Glomerular endothelial cell (primary cell): ENCODE data around the gene CEP192. TPM values are rescaled to one million over a fixed set of nuclear protein-coding genes. Genes with fewer than 3 reads are reported as not detected.
"Not testable (repeated sequence)": the region's sequence is repeated elsewhere in the genome, so short reads cannot be mapped to it uniquely, and the experiment has no call there.

Experiments used
- DNase-seq: peaks from one replicate; pipeline ENCODE4 v3.0.0-alpha.2; 2011; ENCODE audit warnings: low read depth, low spot score; ENCODE audit errors: extremely low read depth
- total RNA-seq: library from RNA; depleted of rRNA; stranded (reverse); fragments of >200 nt; gene quantifications from 2 replicates; pipeline ENCODE4 v1.2.3, GENCODE V29; 2015

CEP192 gene
- total RNA-seq, 1 donor from 2014 or later, result 16.0 TPM

DNA sequence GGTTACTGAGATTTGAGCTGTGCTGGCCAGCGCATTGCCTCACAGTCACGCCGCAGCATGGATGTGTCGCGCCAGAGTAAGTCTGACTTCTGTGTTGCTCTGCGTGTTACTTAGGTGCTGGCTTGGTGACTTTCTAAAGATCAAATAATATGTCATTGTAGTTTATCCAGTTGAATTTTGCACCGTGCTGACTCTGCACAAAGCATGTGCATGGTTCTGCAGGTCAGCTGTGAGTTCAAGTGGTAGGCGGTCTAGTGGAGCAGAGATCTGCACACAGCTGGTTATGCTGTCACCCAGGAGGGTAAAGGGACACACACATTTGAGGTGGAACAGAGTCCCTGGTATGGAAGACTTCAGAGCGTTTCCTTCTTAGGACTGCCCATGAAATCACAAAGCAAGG lies 105.1 kb downstream of the CEP192 start:
- DNase-seq, result no peak

- DNase-seq, result no peak
These were observed 105.6 kb downstream of the CEP192 start for GRCh38 chr18:13096719-13097118.

DNA sequence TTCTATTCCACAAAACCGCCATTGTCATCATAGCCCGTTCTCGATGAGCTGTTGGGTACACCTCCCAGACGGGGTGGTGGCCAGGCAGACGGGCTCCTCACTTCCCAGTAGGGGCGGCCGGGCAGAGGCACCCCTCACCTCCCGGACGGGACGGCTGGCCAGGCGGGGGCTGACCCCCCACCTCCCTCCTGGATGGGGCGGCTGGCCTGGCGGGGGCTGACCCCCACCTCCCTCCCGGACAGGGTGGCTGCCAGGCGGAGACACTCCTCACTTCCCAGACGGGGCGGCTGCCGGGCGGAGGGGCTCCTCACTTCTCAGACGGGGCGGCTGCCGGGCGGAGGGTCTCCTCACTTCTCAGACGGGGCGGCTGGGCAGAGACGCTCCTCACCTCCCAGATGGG lies 106.9 kb downstream of the CEP192 start:
- not testable (repeated sequence) for DNase-seq

- DNase-seq, result no peak
These were observed 108.0 kb downstream of the CEP192 start for GRCh38 chr18:13099113-13099512.

- DNase-seq, result no peak
These were observed 109.9 kb downstream of the CEP192 start for GRCh38 chr18:13100942-13101658.

GRCh38 chr18:13101659-13102197 lies 110.6 kb downstream of the CEP192 start:
- DNase-seq, result no peak

GRCh38 chr18:13103366-13103765 lies 112.2 kb downstream of the CEP192 start:
- no peak for DNase-seq

GRCh38 chr18:13105059-13105458 lies 113.9 kb downstream of the CEP192 start:
- no peak for DNase-seq

DNA sequence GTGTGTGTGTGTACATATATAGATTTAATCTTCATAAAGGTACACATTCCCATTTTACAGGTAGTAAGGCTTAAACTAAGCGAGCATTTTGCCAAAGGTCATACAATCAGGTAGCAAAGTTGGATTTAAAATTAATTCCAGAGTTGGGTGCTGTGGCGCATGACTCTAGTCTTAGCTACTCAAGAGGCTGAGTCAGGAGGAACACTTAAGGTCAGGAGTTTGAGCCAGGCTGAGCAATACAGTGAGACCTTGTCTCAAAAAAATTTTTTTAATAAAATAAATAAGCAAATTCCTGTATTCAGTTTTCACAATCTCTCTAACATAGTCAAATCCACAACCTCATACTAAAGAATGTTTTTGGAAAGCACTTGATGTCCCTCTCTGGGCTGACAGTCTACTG lies 115.9 kb downstream of the CEP192 start:
- DNase-seq, result no peak

DNA sequence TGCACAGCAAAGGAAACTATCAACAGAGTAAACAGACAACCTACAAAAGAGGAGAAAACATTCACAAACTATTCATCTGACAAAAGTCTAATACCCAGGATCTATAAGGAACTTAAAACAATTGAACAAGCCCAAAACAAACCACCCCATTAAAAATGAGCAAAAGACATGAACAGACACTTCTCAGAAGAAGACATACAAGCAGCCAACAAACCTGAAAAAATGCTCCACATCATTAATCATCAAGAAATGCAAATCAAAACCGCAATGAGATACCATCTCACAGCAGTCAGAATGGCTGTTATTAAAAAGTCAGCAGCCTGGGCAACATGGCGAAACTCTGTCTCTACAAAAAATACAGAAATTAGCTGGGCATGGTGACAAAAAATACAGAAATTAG lies 117.2 kb downstream of the CEP192 start:
- DNase-seq, result no peak

GRCh38 chr18:13110559-13110958 lies 119.4 kb downstream of the CEP192 start:
- DNase-seq, result no peak

GRCh38 chr18:13112982-13113381 lies 121.8 kb downstream of the CEP192 start:
- DNase-seq, result no peak

GRCh38 chr18:13120255-13120654 lies 129.1 kb downstream of the CEP192 start:
- no peak for DNase-seq

- no peak for DNase-seq
These were observed 129.8 kb downstream of the CEP192 start for GRCh38 chr18:13120983-13121441.

GRCh38 chr18:13124411-13124810 lies 133.2 kb downstream of the CEP192 start:
- no peak for DNase-seq

GRCh38 chr18:13125191-13125590 lies 134.0 kb downstream of the CEP192 start:
- DNase-seq, result no peak

- no peak for DNase-seq
These were observed 135.9 kb downstream of the CEP192 start for GRCh38 chr18:13126966-13127598.

DNA sequence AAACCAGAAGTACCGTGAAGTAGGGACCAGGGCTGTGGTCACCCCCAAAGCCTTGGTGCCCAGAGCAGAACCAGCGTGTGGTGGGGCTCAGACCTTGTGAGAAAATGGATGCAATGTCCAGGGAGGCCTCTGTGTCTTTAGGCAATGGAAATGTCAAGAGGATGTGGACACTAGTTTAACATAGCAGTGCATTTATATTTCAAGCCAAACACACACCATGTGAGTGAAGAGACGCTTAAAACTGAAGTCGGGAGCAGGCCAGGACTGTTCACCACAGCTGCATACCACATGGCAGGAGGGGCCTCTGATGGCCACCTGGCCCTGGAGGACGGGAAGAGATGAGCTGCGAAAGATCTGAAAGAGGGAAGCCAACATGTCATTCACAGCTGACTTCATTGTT lies 140.1 kb downstream of the CEP192 start:
- DNase-seq, result no peak

DNA sequence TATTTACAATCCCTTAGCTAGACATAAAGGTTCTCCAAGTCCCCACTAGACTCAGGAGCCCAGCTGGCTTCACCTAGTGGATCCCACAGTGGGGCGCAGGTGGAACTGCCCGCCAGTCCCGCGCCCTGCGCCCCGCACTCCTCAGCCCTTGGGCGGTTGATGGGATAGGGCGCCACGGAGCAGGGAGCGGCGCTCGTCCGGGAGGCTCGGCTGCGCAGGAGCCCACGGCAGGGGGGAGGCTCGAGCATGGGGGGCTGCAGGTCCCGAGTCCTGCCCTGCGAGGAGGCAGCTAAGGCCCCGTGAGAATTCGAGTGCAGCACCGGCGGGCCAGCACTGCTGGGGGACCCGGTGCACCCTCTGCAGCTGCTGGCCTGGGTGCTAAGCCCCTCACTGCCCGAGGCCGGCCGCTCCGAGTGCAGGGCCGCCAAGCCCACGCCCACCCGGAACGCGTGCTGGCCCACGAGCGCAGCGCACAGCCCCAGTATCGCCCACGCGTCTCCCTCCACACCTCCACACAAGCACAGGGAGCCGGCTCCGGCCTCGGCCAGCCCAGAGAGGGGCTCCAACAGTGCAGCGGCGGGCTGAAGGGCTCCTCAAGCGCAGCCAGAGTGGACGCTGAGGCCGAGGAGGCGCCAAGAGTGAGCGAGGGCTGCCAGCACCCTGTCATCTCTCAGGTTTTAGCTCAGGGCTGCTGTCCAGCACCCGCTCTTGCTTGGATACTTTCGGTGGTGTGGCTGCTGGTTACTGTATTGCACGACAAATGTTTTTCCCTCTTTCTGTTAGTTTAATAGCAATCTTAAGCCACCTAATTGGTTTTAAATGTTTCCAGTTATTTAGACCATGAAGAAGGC lies 143.6 kb downstream of the CEP192 start:
- no peak for DNase-seq

GRCh38 chr18:13136056-13136903 lies 145.1 kb downstream of the CEP192 start:
- DNase-seq, result no peak
